HepG2 (cell line): ENCODE data around the gene EHD1. TPM values are rescaled to one million over a fixed set of nuclear protein-coding genes. Genes with fewer than 3 reads are reported as not detected.

Experiments
- ATAC-seq: fragments of 200-7000 bp; cut with Tn5 transposase; 3 replicates; pipeline ENCODE4 v1.9.1; 2020; ENCODE audit warnings: mild to moderate bottlenecking, moderate library complexity
- BruUV-seq: library from RNA; stranded (reverse); fragments of 400-500 nt; replicated peaks from 2 replicates; lab custom pipeline; 2021; lab: Mats Ljungman, UMichigan
- CTCF ChIA-PET: fragments of 300-600 bp; formaldehyde crosslinking; extraction: SDS; loops from one replicate; lab custom pipeline; 2021; ENCODE audit warnings: low total read pairs, inconsistent platforms, low intra/inter-chr PET ratio; lab: Yijun Ruan, JAX
- POLR2A ChIA-PET: fragments of 350-600 bp; sonication (Branson Sonifier 250); formaldehyde crosslinking; loops from one replicate; lab custom pipeline; 2020; ENCODE audit warnings: antibody characterized with exemption, inconsistent platforms; lab: Yijun Ruan, JAX
- DNase-seq: peaks from one replicate; pipeline ENCODE4 v3.0.0-alpha.2; 2015; ENCODE audit warnings: low spot score
- FAIRE-seq: peaks from 3 replicates; lab custom pipeline; 2011; peaks lifted over from hg19 to GRCh38; lab: Jason Lieb, UNC
- H2AFZ ChIP-seq: one replicate; pipeline ENCODE4 v1.6.1; 2011; ENCODE audit warnings: low read length, inconsistent platforms
- H3K27ac ChIP-seq: fragments of 300-600 bp; 3 replicates; pipeline ENCODE4 v1.8.0; 2011; ENCODE audit warnings: mixed run types, mild to moderate bottlenecking, mixed read lengths, low read length, inconsistent platforms; ENCODE audit not compliant: insufficient read depth; ENCODE audit errors: extremely low read length
- H3K27me3 ChIP-seq, 2 experiments: fragments of 200-600 bp in 1 of 2; 2 replicates in 1 of 2; 3 replicates in 1 of 2; pipeline versions ENCODE4 v1.6.0 to v1.8.0; 2011; ENCODE audit warnings: low read length in 2 of 2, mild to moderate bottlenecking in 2 of 2, moderate library complexity in 2 of 2, inconsistent platforms in 1 of 2; ENCODE audit not compliant: insufficient read depth in 2 of 2, control insufficient read depth in 1 of 2
- H3K36me3 ChIP-seq, 2 experiments: fragments of 200-600 bp in 1 of 2; replicated peaks in 1 of 2; 2 replicates in 1 of 2; 3 replicates in 1 of 2; pipeline versions ENCODE4 v1.5.1 to v1.8.0; 2011; ENCODE audit warnings: low read length in 2 of 2, inconsistent platforms in 1 of 2; ENCODE audit not compliant: insufficient read depth in 2 of 2, control insufficient read depth in 1 of 2
- H3K4me1 ChIP-seq: 2 replicates; pipeline ENCODE4 v1.5.1; 2012; ENCODE audit warnings: low read length, inconsistent platforms; ENCODE audit not compliant: insufficient read depth
- H3K4me2 ChIP-seq: 2 replicates; pipeline ENCODE4 v1.6.0; 2011; ENCODE audit warnings: low read depth, low read length, inconsistent platforms
- H3K4me3 ChIP-seq, 3 experiments: fragments of 200-600 bp in 1 of 3; sonication (generic), shearing (Covaris generic) in 1 of 3; replicated peaks in 1 of 3; 2 replicates each; pipeline ENCODE4 v1.5.1; 2011 to 2016; ENCODE audit warnings: low read length in 3 of 3, inconsistent platforms in 2 of 3, low read depth in 2 of 3, mild to moderate bottlenecking in 2 of 3, control low read depth in 1 of 3, mixed read lengths in 1 of 3; ENCODE audit not compliant: insufficient read depth in 1 of 3
- H3K79me2 ChIP-seq: one replicate; pipeline ENCODE4 v1.6.1; 2011; ENCODE audit warnings: low read length, inconsistent platforms; ENCODE audit not compliant: insufficient read depth
- H3K9ac ChIP-seq: 2 replicates; pipeline ENCODE4 v1.6.0; 2011; ENCODE audit warnings: mild to moderate bottlenecking, low read depth, low read length, inconsistent platforms; ENCODE audit not compliant: insufficient read depth
- H3K9me3 ChIP-seq: 2 replicates; pipeline ENCODE4 v1.5.1; 2012; ENCODE audit warnings: mild to moderate bottlenecking, low read length
- H4K20me1 ChIP-seq: 2 replicates; pipeline ENCODE4 v1.6.0; 2011; ENCODE audit warnings: inconsistent platforms, mild to moderate bottlenecking, low read length, moderate library complexity; ENCODE audit not compliant: insufficient read depth
- ATF4 ChIP-seq, 2 experiments: fragments of 450-650 bp in 1 of 2; sonication (generic) in 1 of 2; formaldehyde crosslinking; IDR thresholded peaks; 2 replicates each; pipeline versions ENCODE4 v1.5.0 to v1.8.0; 2020 to 2022; ENCODE audit warnings: mild to moderate bottlenecking in 1 of 2, missing genetic modification reagents in 1 of 2
- CBX2 ChIP-seq, 2 experiments: fragments of 200-600 bp in 1 of 2; sonication (generic); formaldehyde crosslinking in 1 of 2; IDR thresholded peaks; 2 replicates each; pipeline versions ENCODE4 v1.7.0 to v1.8.1; 2018 to 2022; ENCODE audit warnings: low read depth in 2 of 2, low read length in 1 of 2, mild to moderate bottlenecking in 1 of 2, missing genetic modification reagents in 1 of 2
- CENPBD1 ChIP-seq: sonication (generic); formaldehyde crosslinking; IDR thresholded peaks from 2 replicates; pipeline ENCODE4 v1.8.0; 2022; ENCODE audit warnings: missing genetic modification reagents, low read depth, mild to moderate bottlenecking, borderline replicate concordance
- CREB3 ChIP-seq: sonication (generic); formaldehyde crosslinking; IDR thresholded peaks from 2 replicates; pipeline ENCODE4 v1.5.0; 2020; ENCODE audit warnings: missing genetic modification reagents
- EED ChIP-seq: sonication (generic); formaldehyde crosslinking; IDR thresholded peaks from 2 replicates; pipeline ENCODE4 v1.5.0; 2020; ENCODE audit warnings: mild to moderate bottlenecking, missing genetic modification reagents
- FOXO4 ChIP-seq: sonication (generic); formaldehyde crosslinking; conservative IDR thresholded peaks from 2 replicates; pipeline ENCODE4 v1.8.1; 2023; ENCODE audit warnings: missing genetic modification reagents
- NFE2 ChIP-seq: sonication (generic); formaldehyde crosslinking; IDR thresholded peaks from 2 replicates; pipeline ENCODE4 v1.4.0; 2020; ENCODE audit warnings: missing genetic modification reagents
- NFIB ChIP-seq: sonication (generic); formaldehyde crosslinking; IDR thresholded peaks from 2 replicates; pipeline ENCODE4 v1.9.0; 2021; ENCODE audit warnings: missing genetic modification reagents, mild to moderate bottlenecking, borderline replicate concordance
- NR2F2 ChIP-seq: IDR thresholded peaks from 2 replicates; pipeline ENCODE4 v1.6.1; 2012; ENCODE audit warnings: low read depth, inconsistent platforms, borderline replicate concordance
- ZBTB2 ChIP-seq: sonication (generic); formaldehyde crosslinking; IDR thresholded peaks from 2 replicates; pipeline ENCODE4 v1.8.0; 2022; ENCODE audit warnings: low read depth, missing genetic modification reagents
- ZBTB39 ChIP-seq: sonication (generic); formaldehyde crosslinking; IDR thresholded peaks from 2 replicates; pipeline ENCODE4 v1.5.0; 2020; ENCODE audit warnings: missing genetic modification reagents
- ZMAT5 ChIP-seq: sonication (generic); formaldehyde crosslinking; IDR thresholded peaks from 2 replicates; pipeline ENCODE4 v1.5.0; 2020; ENCODE audit warnings: mild to moderate bottlenecking, low read depth, missing genetic modification reagents, borderline replicate concordance
- ZNF138 ChIP-seq: sonication (generic); formaldehyde crosslinking; IDR thresholded peaks from 2 replicates; pipeline ENCODE4 v1.5.0; 2020; ENCODE audit warnings: mild to moderate bottlenecking, low read depth, missing genetic modification reagents
- ZNF160 ChIP-seq: sonication (generic); formaldehyde crosslinking; IDR thresholded peaks from 2 replicates; pipeline ENCODE4 v1.8.0; 2022; ENCODE audit warnings: mild to moderate bottlenecking, inconsistent platforms, missing genetic modification reagents
- ZNF619 ChIP-seq: sonication (generic); formaldehyde crosslinking; IDR thresholded peaks from 2 replicates; pipeline ENCODE4 v1.4.0; 2020; ENCODE audit warnings: mild to moderate bottlenecking, missing genetic modification reagents
- ZSCAN31 ChIP-seq: sonication (generic); formaldehyde crosslinking; IDR thresholded peaks from 2 replicates; pipeline ENCODE4 v1.5.0; 2020; ENCODE audit warnings: low read depth, mild to moderate bottlenecking, missing genetic modification reagents
- whole genome bisulfite sequencing: methylation state at CpG from one replicate; pipeline ENCODE4 v1.1.6; 2017; ENCODE audit warnings: low lambda C conversion rate; 5-methylcytosine and 5-hydroxymethylcytosine counted together
- in situ Hi-C: cut with HindIII; loops from 2 replicates; pipeline ENCODE4 v1.10.0; 2017; ENCODE audit warnings: low pct_unique_long_range_greater_than_20kb; ENCODE audit not compliant: extremely low pct_ligation_motif_present
- intact Hi-C: fragments of 100-400 bp; cut with micrococcal nuclease; formaldehyde crosslinking; loops from one replicate; pipeline ENCODE4 v1.10.0; 2022; ENCODE audit not compliant: unreplicated experiment
- polyA plus RNA-seq, 8 experiments: library from polyadenylated mRNA; depleted of rRNA in 3 of 8; stranded (reverse) in 7 of 8; unstranded in 1 of 8; fragments of >200 nt; fragmentation: Illumina TruSeq in 4 of 8; extraction: Trizol in 4 of 8; gene quantifications; 2 replicates each; pipeline versions ENCODE4 v1.2.1 to v1.2.3, GENCODE V29; 2011 to 2016; ENCODE audit warnings: low read depth in 4 of 8, missing spikeins in 1 of 8, mixed read lengths in 1 of 8; ENCODE audit not compliant: insufficient read depth in 1 of 8
- total RNA-seq, 5 experiments: library from RNA; depleted of rRNA; stranded (reverse); fragments of >200 nt; fragmentation: Illumina TruSeq; extraction: Trizol; gene quantifications; 2 replicates each; pipeline ENCODE4 v1.2.3, GENCODE V29; 2016; ENCODE audit warnings: low read depth in 1 of 5

EHD1 gene
- total and polyA plus RNA-seq, 2 of the 13 experiments (the other 11 are each of a cell fraction or from before 2014, with no cell fraction given) = 23.6 to 26.6 TPM

- intact Hi-C loops (no loop called here), in situ Hi-C loops (no loop called here)
- Histone ChIP-seq H3K36me3 (no peaks in the 10 kb centered on the region), H2AFZ (no peak overlapping the region), H3K4me1 (peaks cover 59% of the 10 kb centered on the region), H3K27me3 (no peaks in the 10 kb centered on the region; a peak in 1 of 5 replicates), H3K9ac (no peak overlapping the region), H3K9me3 (no peaks in the 10 kb centered on the region), H3K79me2 (peaks cover 10% of the 10 kb centered on the region), H3K4me2 (no peak overlapping the region), H3K4me3 (no peak overlapping the region), H3K27ac (no peak overlapping the region), H4K20me1 (no peaks in the 10 kb centered on the region)
- FAIRE-seq (no peak), ATAC-seq (no peak), DNase-seq (no peak)
- WGBS = 74% methylated on average over 5 of the region's 5 CpGs
- ChIA-PET CTCF (no interaction called here), POLR2A (interaction anchor here (1.4 to 2.5 kb wide), 2 partner anchors 10 to 25 kb away, joined by 3 to 6 read pairs; no protein-coding TSS in a partner anchor)
- no TSS peak for BruUV-seq
- TF ChIP-seq CBX2 (IDR thresholded peaks at IDR 0.05; ENCODE audit: low read depth, low read length) (no peak), CBX2 (CRISPR knock-in tag; IDR thresholded peaks at IDR 0.05; ENCODE audit: low read depth) (no peak), ZMAT5 (CRISPR knock-in tag) (no peak), NFIB (no peak), NR2F2 (no peak), ZBTB2 (CRISPR knock-in tag) (no peak), CREB3 (no peak), EED (no peak), CENPBD1 (CRISPR knock-in tag) (no peak), FOXO4 (CRISPR knock-in tag) (no peak), ZSCAN31 (CRISPR knock-in tag) (no peak), ZNF619 (CRISPR knock-in tag) (no peak), NFE2 (CRISPR knock-in tag) (no peak), ZNF160 (CRISPR knock-in tag) (no peak), ZNF138 (CRISPR knock-in tag) (no peak), ZBTB39 (CRISPR knock-in tag) (no peak), ATF4 (CRISPR knock-in tag; IDR thresholded peaks at IDR 0.05) (no peak)
These were observed 3.8 kb upstream of the EHD1 start for GRCh38 chr11:64882243-64882642.
